LNCaP clone FGC (cell line): ENCODE data around the gene UBL7.

Experiments
- DNase-seq: peaks from one replicate; pipeline ENCODE4 v3.0.0-alpha.2; 2011; ENCODE audit warnings: low read depth
- H3K4me3 ChIP-seq: 2 replicates; pipeline ENCODE4 v1.5.1; 2011; ENCODE audit warnings: mild to moderate bottlenecking, low read depth, low read length, control low read depth
- TF ChIP-seq, protein P1 (sequence below): IDR thresholded peaks from 2 replicates; pipeline ENCODE4 v1.5.1; 2012; ENCODE audit warnings: mild to moderate bottlenecking; ENCODE audit not compliant: control insufficient read depth, insufficient read depth; ENCODE audit errors: extremely low read depth

Gene UBL7

GRCh38 chr15:74410502-74410901, 50.5 kb downstream of the UBL7 start:
- TF ChIP-seq, protein P1, sequence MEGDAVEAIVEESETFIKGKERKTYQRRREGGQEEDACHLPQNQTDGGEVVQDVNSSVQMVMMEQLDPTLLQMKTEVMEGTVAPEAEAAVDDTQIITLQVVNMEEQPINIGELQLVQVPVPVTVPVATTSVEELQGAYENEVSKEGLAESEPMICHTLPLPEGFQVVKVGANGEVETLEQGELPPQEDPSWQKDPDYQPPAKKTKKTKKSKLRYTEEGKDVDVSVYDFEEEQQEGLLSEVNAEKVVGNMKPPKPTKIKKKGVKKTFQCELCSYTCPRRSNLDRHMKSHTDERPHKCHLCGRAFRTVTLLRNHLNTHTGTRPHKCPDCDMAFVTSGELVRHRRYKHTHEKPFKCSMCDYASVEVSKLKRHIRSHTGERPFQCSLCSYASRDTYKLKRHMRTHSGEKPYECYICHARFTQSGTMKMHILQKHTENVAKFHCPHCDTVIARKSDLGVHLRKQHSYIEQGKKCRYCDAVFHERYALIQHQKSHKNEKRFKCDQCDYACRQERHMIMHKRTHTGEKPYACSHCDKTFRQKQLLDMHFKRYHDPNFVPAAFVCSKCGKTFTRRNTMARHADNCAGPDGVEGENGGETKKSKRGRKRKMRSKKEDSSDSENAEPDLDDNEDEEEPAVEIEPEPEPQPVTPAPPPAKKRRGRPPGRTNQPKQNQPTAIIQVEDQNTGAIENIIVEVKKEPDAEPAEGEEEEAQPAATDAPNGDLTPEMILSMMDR = no peak
- H3K4me3 ChIP-seq = no peak overlapping the region

GRCh38 chr15:74409225-74409624, 51.7 kb downstream of the UBL7 start:
- DNase-seq = no peak
- TF ChIP-seq, protein P1 = no peak
- H3K4me3 ChIP-seq = no peak overlapping the region

More at GRCh38 chr15:74410502-74410901, 50.5 kb downstream of the UBL7 start:
- DNase-seq = no peak

GRCh38 chr15:74408815-74409214, 52.1 kb downstream of the UBL7 start:
- no peak for DNase-seq
- TF ChIP-seq, protein P1 = no peak
- no peak overlapping the region for H3K4me3 ChIP-seq

GRCh38 chr15:74408385-74408784, 52.6 kb downstream of the UBL7 start:
- TF ChIP-seq, protein P1 = no peak
- H3K4me3 ChIP-seq = no peak overlapping the region
- DNase-seq = no peak

- no peak overlapping the region for H3K4me3 ChIP-seq
- TF ChIP-seq, protein P1 = no peak
- DNase-seq = no peak
Measured at GRCh38 chr15:74406992-74407705, 53.8 kb downstream of the UBL7 start.

DNA sequence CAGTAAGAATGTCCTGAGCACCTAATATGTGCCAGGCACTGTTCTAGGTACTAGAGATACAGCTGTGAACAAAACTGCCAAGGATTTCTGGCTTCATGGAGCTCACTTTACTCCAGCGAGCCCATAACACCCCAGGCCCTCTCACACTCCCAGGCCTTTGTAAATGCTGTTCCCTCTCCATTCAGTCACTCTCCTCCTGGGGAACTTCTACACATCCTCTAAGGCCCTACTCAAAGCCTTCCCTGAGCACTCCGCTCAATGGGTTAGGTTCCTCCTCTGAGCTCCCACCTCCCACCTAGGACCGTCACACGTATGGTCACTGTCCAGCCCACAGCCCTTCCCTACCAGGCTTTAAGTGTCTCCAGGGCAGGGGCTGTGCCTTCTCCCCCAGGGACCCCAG, 54.4 kb downstream of the UBL7 start:
- TF ChIP-seq, protein P1 = no peak
- no peak for DNase-seq
- H3K4me3 ChIP-seq = no peak overlapping the region

GRCh38 chr15:74405823-74406222, 55.1 kb downstream of the UBL7 start:
- DNase-seq = no peak
- TF ChIP-seq, protein P1 = no peak
- H3K4me3 ChIP-seq = no peak overlapping the region
